NCI-H1048 (cell line): ENCODE measurements around the gene HESX1.

Experiments
- DNase-seq: peaks from one replicate; lab custom pipeline; 2025; lab: John Stamatoyannopoulos, UW

Gene HESX1

GRCh38 chr3:57168151-57168550 is 31.6 kb downstream of the HESX1 start:
- no peak for DNase-seq

GRCh38 chr3:57166660-57167059 is 33.1 kb downstream of the HESX1 start:
- no peak for DNase-seq

DNA sequence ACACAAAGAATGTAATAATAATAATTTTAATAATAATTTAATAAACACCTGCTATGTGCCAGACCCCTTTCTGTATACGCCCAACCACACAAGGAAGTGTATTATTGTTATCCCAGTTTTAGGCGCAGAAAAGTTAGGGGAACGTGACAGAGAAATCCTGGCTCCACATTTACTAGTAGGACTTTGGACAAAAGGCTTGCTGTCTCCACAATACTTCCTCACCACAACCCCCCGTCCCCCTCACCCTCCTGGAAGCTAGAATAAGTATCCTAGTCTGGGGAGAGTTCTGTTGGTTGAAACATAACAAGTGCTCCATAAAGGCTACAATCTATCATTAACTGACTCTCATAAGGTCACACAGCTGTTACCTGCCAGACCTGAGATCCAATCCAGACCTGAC is 34.1 kb downstream of the HESX1 start:
- DNase-seq = no peak

DNA sequence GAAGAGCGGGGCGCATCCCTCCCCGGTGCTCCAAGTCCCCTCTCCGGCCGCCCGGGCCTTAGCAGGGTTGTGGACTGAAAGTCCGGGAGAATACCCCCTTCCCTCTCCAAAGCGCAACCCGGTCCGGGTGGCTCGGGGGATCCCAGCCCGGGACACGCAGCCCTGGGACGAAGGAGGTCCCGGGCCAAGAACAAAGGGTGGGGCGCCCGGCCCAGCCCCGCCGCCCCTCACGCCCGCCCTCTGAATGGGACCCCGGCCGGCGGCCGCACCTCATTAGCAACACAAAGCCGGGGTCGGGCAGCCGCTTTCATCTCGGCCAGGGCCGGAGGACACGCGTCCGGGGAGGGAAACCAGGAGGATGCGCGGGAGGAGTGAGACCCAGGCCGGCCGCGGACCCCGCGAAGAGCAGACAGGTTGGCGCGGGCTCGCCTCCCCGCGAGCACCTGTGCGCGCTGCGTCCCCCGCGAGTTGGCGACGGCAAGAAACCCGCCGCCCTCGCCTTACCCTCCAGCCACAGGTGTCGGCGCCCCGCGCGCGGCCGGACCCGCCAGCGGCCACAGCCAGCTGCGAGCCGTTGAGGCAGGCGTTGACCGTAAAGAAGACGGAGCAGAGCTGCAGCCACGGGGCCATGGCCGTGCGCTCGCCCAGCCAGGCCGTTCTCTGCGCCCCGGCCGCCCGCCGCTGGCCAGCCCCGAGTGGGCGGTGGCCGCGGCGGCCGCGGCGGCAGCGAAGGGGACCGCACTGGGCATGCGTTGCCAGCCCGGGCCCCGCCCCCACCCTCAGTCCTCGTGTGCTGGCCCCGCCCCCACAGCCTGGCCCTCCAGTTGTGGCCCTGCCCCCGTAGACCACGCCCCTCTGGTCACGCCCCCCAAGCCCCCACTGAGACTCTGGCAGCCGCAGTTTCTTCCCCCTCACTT is 34.9 kb downstream of the HESX1 start, which contains the start of gene IL17RD:
Gene IL17RD, minus strand, starts transcription at position 697 of the 917 bp plus-strand sequence. Its CDS starts 67 bp downstream, at position 630.
- peak; percentile 72 for DNase-seq

GRCh38 chr3:57164217-57164656 is 35.5 kb downstream of the HESX1 start:
- DNase-seq = no peak

DNA sequence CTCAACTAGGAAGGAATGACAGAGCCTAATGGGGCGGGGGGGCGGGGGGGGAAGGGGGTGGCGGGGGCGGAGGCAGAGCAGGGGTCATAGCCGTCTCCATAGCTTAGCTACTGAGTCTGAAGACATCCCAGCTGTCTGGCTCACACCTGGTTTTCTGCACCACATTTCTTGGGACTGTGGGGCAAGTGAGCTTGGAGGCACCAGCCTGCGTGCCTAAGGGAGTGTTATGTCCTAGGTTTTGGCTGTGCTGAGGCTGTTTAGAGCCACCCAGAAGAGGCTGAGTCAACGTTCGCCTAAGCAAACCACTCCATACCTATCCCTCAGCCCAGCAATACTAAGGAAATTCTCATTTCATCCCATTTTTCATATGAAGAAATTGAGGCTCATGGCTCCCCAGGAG is 36.0 kb downstream of the HESX1 start:
- DNase-seq = no peak

GRCh38 chr3:57161915-57162314 is 37.9 kb downstream of the HESX1 start:
- DNase-seq = no peak

GRCh38 chr3:57160765-57161538 is 38.8 kb downstream of the HESX1 start:
- no peak for DNase-seq

- DNase-seq = no peak
Observed at GRCh38 chr3:57160076-57160764, 39.6 kb downstream of the HESX1 start.

- no peak for DNase-seq
Observed at GRCh38 chr3:57158813-57159738, 40.7 kb downstream of the HESX1 start.

GRCh38 chr3:57158325-57158724 is 41.5 kb downstream of the HESX1 start:
- DNase-seq = no peak

DNA sequence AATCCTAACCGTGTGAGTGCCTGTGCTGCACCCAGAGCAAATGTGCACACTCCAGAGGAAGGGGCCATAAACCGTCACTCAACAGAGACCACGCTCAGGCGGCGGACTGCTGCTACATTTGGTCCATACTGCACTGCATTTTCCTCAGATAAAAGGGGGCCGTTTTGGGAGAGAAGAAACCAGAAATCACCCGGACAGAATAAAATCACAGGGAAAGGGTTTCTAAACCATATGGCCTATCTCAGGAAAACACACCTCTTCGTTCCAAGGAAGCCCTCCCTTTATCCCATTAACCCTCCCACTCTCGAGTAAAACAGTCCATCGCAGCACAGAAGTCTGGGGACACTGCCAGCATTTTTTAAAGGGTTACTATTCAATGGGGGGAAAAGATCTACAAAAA is 42.2 kb downstream of the HESX1 start:
- DNase-seq = no peak

- no peak for DNase-seq
Observed at GRCh38 chr3:57155310-57155643, 44.5 kb downstream of the HESX1 start.

- no peak for DNase-seq
Observed at GRCh38 chr3:57154470-57155309, 45.1 kb downstream of the HESX1 start.

DNA sequence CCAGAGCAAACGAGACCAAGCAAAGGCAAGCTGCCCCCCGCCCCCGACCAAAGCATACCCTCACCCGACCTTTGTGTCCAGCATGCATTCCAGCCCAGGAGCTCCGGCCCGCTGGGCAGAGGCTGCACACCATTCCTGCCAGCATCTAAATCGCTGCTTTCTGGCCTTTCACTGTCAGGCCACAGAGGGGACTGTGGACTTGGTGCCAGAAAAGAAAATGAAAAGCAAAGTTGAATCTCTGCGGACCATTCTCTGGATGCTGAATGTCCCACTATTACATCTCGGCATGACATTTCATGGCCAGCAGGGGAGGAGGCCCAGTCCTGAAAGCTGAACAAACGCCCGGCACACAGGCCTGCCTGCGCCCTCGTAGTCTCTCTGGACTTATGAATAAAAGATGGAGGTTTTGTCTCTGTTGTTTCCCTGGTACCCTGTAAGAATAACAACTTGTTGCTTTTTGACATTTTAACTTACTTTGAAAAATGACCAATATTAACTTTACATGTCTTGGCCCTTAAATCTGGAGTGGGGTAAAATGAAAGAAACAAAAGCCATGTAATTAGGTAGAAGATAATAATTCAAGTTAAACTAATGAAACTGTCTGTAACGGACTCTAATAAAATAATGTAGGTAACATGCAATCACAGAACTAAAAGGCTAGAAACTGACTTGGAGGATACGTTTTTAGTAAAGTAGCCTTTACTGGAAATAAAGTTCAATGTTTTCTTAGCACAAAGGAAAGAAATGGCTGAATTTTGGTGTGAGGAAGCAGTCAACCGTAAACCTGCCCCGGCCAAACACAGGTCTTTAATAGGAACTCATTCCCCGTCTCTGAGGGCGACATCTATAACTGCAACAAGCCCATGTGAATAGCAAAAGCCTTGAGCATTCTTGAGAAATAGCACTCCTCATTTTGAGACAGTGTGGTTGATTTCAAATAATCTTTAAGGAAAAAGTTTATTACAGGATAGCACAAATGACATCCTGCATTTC is 47.3 kb downstream of the HESX1 start:
- no peak for DNase-seq

DNA sequence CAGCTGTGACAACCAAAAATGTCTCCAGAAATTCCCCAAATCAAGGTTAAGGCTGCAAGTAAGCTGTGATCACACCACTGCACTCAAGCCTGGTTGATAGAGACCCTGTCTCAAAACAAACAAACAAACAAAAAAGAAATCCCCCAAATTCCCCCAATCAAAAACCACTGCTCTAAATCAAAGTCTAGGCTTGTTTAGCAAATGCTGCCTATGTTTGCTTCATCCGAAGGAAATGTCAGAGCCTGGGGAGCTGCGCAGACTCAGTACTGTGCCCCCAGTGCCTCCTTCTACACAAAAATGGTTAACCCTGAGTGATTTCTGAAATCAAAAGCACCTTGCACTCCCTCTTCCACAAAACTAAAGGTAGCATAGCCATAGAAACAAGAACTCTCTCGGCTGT is 48.0 kb downstream of the HESX1 start:
- no peak for DNase-seq

DNA sequence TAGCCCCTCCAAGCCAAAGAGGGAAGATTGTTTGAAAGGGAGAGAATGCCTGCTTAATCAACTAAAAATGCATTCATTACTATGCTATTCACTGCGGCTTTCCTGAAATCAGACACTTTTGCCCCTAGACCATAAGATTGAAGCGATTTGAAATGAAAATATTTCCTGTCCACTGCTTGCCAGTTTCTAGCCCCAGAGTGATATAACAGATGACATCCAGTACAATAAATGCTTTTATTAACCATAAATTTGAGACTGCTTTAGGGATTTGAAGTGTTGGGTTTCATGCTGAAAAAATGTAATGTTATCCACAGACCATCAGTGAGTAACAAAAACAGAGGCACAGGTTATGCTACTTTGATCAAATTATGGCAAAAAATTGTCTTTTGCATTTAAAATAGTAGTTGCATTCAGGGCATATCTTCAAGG is 48.7 kb downstream of the HESX1 start:
- no peak for DNase-seq

- no peak for DNase-seq
Observed at GRCh38 chr3:57150113-57150581, 49.6 kb downstream of the HESX1 start.
